Measurements from ENCODE around the gene DCD. TPM values are rescaled to one million over a fixed set of nuclear protein-coding genes. Genes with fewer than 3 reads are reported as not detected.

The DCD gene
- total and polyA plus RNA-seq, 2 experiments from 2014 or later: not detected

DNA sequence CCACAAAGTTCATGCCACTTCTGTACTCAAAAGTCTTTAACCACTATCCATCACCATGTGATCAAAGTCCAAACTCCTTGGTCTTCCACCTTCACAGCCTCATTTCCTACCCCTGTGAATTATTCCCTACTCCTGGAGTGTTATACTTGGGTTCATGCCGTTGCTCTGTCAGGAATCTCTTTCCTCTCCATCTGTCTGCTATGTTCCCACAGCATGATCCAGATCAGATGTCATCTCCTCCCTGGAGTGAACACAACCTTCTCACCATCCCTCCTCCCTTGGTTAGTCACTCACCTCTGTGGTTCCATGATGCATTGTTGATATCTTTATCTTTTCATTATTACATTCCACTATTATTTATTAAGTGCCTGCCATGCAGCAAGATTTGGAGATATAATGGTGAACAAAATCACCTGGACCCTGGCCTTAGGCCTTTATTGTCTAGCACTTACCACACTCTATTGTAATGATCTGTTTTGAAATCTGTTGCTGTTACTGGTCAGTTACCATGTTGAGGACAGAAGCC, 35.9 kb downstream of the DCD start:
- Histone ChIP-seq H3K9me3 (ENCODE audit: low read depth) (no peaks in the 10 kb centered on the region), H3K4me1 (ENCODE audit: insufficient read depth) (no peaks in the 10 kb centered on the region), H3K36me3 (replicated peaks; ENCODE audit: insufficient read depth, low read depth) (no peaks in the 10 kb centered on the region), H2AFZ (no peak overlapping the region), H3K4me3 (no peak overlapping the region), H3K27me3 (peaks cover 45% of the 10 kb centered on the region), H3K4me2 (no peak overlapping the region), H3K27ac (no peak overlapping the region), H4K20me1 (ENCODE audit: insufficient read depth, poor library complexity, severe bottlenecking) (no peaks in the 10 kb centered on the region), H3K9me2 (replicated peaks; ENCODE audit: insufficient read depth) (no peaks in the 10 kb centered on the region), H3K79me2 (no peaks in the 10 kb centered on the region)
- 80% methylated on average over 1 of the region's 1 CpG for WGBS (ENCODE audit: low lambda C conversion rate, missing lambda C conversion rate)
- TF ChIP-seq, protein P1, sequence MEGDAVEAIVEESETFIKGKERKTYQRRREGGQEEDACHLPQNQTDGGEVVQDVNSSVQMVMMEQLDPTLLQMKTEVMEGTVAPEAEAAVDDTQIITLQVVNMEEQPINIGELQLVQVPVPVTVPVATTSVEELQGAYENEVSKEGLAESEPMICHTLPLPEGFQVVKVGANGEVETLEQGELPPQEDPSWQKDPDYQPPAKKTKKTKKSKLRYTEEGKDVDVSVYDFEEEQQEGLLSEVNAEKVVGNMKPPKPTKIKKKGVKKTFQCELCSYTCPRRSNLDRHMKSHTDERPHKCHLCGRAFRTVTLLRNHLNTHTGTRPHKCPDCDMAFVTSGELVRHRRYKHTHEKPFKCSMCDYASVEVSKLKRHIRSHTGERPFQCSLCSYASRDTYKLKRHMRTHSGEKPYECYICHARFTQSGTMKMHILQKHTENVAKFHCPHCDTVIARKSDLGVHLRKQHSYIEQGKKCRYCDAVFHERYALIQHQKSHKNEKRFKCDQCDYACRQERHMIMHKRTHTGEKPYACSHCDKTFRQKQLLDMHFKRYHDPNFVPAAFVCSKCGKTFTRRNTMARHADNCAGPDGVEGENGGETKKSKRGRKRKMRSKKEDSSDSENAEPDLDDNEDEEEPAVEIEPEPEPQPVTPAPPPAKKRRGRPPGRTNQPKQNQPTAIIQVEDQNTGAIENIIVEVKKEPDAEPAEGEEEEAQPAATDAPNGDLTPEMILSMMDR (IDR thresholded peaks at IDR 0.05; ENCODE audit: poor library complexity): no peak
- no peak for TF ChIP-seq EZH2phosphoT487 (IDR thresholded peaks at IDR 0.05; ENCODE audit: low read depth, severe bottlenecking, unreplicated experiment)
- no peak for TF ChIP-seq EZH2 (IDR thresholded peaks at IDR 0.05; ENCODE audit: borderline replicate concordance)
- no peak for DNase-seq (ENCODE audit: low spot score)

DNA sequence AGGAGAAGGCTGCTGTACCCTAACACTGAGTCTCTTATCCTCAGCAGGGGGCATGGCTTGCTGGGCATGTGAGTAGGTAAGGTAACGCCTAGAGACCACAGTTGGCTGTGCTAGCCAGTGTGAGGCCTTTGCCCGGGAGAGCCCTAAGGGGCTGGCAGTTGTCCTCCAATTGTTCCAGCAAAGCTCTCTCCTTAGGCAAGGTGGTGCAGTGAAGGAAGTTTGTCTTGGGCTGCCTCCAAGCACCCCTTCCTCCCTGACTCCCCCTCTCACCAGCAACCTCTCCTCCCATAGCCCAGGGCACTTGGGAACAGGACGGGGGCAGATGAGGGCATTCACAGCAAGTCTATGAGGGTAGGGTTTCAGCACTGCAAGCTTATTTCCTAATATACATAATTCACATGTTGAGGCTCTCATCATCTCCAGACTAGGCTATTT, 36.4 kb downstream of the DCD start:
- 93% methylated on average over 3 of the region's 3 CpGs for WGBS (ENCODE audit: low lambda C conversion rate, missing lambda C conversion rate)
- Histone ChIP-seq H3K4me3 (no peak overlapping the region), H3K9me3 (ENCODE audit: low read depth) (no peaks in the 10 kb centered on the region), H3K79me2 (no peaks in the 10 kb centered on the region), H2AFZ (no peak overlapping the region), H3K27me3 (peaks cover 51% of the 10 kb centered on the region), H3K9me2 (replicated peaks; ENCODE audit: insufficient read depth) (no peaks in the 10 kb centered on the region), H3K27ac (no peak overlapping the region), H3K4me1 (ENCODE audit: insufficient read depth) (no peaks in the 10 kb centered on the region), H3K36me3 (replicated peaks; ENCODE audit: insufficient read depth, low read depth) (no peaks in the 10 kb centered on the region), H3K4me2 (no peak overlapping the region), H4K20me1 (ENCODE audit: insufficient read depth, poor library complexity, severe bottlenecking) (no peaks in the 10 kb centered on the region)
- TF ChIP-seq EZH2 (IDR thresholded peaks at IDR 0.05; ENCODE audit: borderline replicate concordance) (no peak), EZH2phosphoT487 (IDR thresholded peaks at IDR 0.05; ENCODE audit: low read depth, severe bottlenecking, unreplicated experiment) (no peak)
- TF ChIP-seq, protein P1 (IDR thresholded peaks at IDR 0.05; ENCODE audit: poor library complexity): no peak
- DNase-seq (ENCODE audit: low spot score): no peak

DNA sequence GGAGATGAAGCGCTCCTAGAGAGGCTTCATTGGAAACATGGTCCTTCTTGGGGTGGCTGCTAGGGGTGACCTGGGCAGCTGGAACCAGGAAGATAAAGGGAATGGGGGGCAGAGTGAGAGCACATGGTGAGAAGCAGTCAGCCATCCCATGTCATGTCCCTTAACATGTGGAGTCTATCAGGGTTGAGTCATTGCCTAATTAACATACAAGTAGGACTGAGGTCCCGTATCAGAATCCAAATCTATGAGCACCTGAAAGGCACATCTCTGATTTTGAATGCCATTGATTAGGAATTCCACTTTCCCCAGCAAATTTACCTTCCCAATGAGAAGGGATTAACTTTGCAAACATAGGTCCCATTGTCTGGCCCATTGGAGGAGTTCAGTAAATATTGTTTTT, 39.4 kb downstream of the DCD start:
- H3K79me2 ChIP-seq: no peaks in the 10 kb centered on the region
- H4K20me1 ChIP-seq (ENCODE audit: insufficient read depth, poor library complexity, severe bottlenecking): no peaks in the 10 kb centered on the region
- TF ChIP-seq, protein P1 (IDR thresholded peaks at IDR 0.05; ENCODE audit: poor library complexity): no peak
- no peak for TF ChIP-seq EZH2phosphoT487 (IDR thresholded peaks at IDR 0.05; ENCODE audit: low read depth, severe bottlenecking, unreplicated experiment)
- no peak for TF ChIP-seq EZH2 (IDR thresholded peaks at IDR 0.05; ENCODE audit: borderline replicate concordance)
- H3K4me1 ChIP-seq (ENCODE audit: insufficient read depth): no peaks in the 10 kb centered on the region
- no peak overlapping the region for H2AFZ ChIP-seq
- no peak overlapping the region for H3K27ac ChIP-seq
- H3K4me3 ChIP-seq: no peak overlapping the region
- no peaks in the 10 kb centered on the region for H3K9me3 ChIP-seq (ENCODE audit: low read depth)
- H3K9me2 ChIP-seq (replicated peaks; ENCODE audit: insufficient read depth): no peaks in the 10 kb centered on the region
- no peak for DNase-seq (ENCODE audit: low spot score)
- WGBS (ENCODE audit: low lambda C conversion rate, missing lambda C conversion rate): 69% methylated on average over 2 of the region's 2 CpGs
- peaks cover 38% of the 10 kb centered on the region for H3K27me3 ChIP-seq
- H3K36me3 ChIP-seq (replicated peaks; ENCODE audit: insufficient read depth, low read depth): no peaks in the 10 kb centered on the region
- no peak overlapping the region for H3K4me2 ChIP-seq

Measured in hepatocyte (in vitro differentiated cells).